Astrocyte of the cerebellum (primary cell): Measurements from ENCODE around the gene GOLPH3.
"Not testable (repeated sequence)": the region's sequence is repeated elsewhere in the genome, so short reads cannot be mapped to it uniquely, and the experiment has no call there.

Experiments
- DNase-seq: peaks from one replicate; pipeline ENCODE4 v3.0.0-alpha.2; 2011; ENCODE audit warnings: low read depth
- H3K4me3 ChIP-seq: 2 replicates; pipeline ENCODE4 v1.5.1; 2011; ENCODE audit warnings: mild to moderate bottlenecking, low read depth, low read length, moderate library complexity
- in situ Hi-C: cut with HindIII; loops from 2 replicates; pipeline ENCODE4 v1.10.0; 2017; ENCODE audit warnings: low sequenced_read_pairs
- TF ChIP-seq, protein P1 (sequence below): IDR thresholded peaks from 2 replicates; pipeline ENCODE4 v1.5.1; 2012; ENCODE audit warnings: low read length, low read depth, moderate library complexity, mild to moderate bottlenecking; ENCODE audit errors: missing control alignments

The GOLPH3 gene

GRCh38 chr5:32193591-32193990 lies 19.5 kb upstream of the GOLPH3 start:
- peak overlapping the region; percentile 4 for H3K4me3 ChIP-seq
- TF ChIP-seq, protein P1, sequence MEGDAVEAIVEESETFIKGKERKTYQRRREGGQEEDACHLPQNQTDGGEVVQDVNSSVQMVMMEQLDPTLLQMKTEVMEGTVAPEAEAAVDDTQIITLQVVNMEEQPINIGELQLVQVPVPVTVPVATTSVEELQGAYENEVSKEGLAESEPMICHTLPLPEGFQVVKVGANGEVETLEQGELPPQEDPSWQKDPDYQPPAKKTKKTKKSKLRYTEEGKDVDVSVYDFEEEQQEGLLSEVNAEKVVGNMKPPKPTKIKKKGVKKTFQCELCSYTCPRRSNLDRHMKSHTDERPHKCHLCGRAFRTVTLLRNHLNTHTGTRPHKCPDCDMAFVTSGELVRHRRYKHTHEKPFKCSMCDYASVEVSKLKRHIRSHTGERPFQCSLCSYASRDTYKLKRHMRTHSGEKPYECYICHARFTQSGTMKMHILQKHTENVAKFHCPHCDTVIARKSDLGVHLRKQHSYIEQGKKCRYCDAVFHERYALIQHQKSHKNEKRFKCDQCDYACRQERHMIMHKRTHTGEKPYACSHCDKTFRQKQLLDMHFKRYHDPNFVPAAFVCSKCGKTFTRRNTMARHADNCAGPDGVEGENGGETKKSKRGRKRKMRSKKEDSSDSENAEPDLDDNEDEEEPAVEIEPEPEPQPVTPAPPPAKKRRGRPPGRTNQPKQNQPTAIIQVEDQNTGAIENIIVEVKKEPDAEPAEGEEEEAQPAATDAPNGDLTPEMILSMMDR, result no peak
- peak; percentile 83 for DNase-seq
- in situ Hi-C loops, result no loop called here

DNA sequence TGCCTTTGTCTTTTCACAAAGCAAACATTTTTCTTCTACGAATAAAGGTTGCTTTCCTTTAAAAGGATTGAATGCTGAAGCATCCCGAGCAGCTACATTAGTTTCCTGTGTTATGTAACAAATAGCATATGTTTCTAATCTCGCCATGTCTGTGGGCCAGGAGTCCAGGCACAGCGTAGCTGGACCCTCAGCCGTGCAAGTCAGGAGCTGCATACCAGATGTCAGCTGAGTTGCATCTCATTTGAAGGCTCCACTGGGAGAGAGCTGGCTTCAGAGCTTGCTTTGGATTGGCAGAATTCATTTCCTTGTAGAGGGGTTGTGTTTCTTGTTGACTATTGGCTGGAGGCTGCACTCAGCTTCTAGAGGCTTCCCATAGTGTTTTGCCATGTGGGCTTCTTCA lies 16.0 kb upstream of the GOLPH3 start:
- in situ Hi-C loops, result no loop called here
- TF ChIP-seq, protein P1, result no peak
- DNase-seq, result no peak
- H3K4me3 ChIP-seq, result no peak overlapping the region

DNA sequence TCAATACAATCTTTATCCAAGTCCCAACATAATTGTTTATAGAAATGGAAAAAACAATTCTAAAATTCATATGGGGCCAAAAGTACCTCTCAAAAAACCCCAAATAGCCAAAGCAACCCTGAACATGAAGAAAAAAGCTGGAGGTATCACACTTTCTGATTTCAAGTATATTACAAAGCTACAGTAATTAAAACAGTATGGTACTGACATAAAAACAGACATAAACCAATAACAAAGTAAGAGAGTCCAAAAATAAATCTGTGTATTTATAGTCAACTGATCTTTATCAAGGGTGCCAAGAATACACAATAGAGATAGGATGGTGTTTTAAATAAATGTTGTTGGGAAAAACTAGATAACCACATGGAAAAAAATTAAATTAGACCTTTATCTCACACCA lies 13.6 kb upstream of the GOLPH3 start:
- DNase-seq, result no peak
- no peak overlapping the region for H3K4me3 ChIP-seq
- TF ChIP-seq, protein P1, result no peak
- in situ Hi-C loops, result no loop called here

GRCh38 chr5:32182463-32183063 lies 8.4 kb upstream of the GOLPH3 start:
- H3K4me3 ChIP-seq, result no peak overlapping the region
- DNase-seq, result no peak
- TF ChIP-seq, protein P1, result no peak
- in situ Hi-C loops, result no loop called here

DNA sequence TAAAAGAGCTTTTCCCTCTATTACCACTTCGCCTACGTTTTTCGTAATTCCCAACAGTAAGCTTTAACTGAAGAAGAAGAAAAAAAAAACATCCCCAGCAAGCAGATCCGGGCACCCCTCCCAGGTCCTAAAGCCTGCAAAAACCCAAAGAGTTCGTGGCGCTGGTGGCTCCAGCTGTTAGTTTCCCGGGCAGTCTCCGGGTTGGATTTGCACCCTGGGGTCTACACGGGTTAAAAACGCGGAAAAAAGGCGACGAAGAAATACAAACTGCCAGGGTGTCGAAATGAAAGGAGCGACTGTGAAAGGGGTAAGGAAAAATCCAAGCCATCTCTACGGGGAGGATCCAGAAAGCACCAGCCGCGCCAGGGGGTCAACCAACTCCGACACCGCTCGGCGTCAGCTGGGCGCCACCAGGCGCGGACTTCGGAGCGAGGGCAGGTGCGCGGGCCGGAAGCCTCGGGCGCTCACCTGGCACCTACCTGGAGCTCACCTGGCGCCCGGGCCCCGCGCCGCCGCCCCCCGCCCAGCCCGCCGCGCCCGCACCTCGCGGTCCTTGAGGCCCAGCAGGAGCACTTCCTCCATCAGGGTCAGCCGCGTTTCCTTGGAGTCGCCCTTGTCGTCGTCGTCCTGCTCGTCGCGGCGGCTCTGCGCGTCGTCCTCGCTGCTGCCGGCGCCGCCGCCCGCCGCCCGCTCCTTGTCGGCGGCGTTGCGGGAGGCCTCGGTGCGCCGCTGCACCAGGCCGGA lies 680 bp downstream of the GOLPH3 start:
- no peak for DNase-seq
- in situ Hi-C loops, result no loop called here
- TF ChIP-seq, protein P1, result no peak
- peak overlapping the region; percentile 96 for H3K4me3 ChIP-seq

GRCh38 chr5:32172923-32173266 lies 1.2 kb downstream of the GOLPH3 start:
- peak overlapping the region; percentile 96 for H3K4me3 ChIP-seq
- no peak for DNase-seq
- TF ChIP-seq, protein P1, result no peak
- in situ Hi-C loops, result no loop called here

DNA sequence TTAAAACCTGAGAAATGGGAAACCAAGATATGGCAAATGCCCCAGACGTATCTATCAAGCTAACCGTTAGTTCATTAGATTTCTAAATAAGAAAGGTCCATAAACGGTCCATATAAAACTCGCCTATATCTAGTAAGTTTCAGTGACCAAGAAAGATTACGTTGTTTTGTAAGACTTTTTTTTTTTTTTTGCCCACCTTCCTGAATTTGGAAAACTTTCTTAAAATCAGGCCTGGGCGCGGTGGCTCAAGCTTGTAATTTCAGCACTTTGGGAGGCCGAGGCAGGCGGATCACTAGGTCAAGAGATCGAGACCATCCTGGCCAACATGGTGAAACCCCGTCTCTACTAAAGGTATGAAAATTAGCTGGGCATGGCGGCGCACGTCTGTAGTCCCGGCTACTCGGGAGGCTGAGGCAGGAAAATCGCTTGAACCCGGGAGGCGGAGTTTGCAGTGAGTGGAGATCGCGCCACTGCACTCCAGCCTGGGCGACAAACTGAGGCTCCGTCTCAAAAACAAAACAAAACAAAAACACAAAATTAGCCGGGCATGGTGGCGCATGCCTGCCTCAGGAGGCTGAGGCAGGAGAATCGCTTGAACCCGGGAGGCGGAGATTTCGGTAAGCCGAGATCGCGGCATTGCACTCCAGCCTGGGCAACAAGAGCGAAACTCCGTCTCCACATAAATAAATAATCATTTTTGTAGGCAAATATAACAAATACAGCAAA lies 1.8 kb downstream of the GOLPH3 start:
- DNase-seq, in situ Hi-C loops: not testable (repeated sequence)
- H3K4me3 ChIP-seq, result peak overlapping the region; percentile 96
